Measurements from ENCODE around the gene GCLM. TPM values are rescaled to one million over a fixed set of nuclear protein-coding genes. Genes with fewer than 3 reads are reported as not detected.

Gene GCLM
- total RNA-seq, 1 donor from 2014 or later: 7.4 TPM

DNA sequence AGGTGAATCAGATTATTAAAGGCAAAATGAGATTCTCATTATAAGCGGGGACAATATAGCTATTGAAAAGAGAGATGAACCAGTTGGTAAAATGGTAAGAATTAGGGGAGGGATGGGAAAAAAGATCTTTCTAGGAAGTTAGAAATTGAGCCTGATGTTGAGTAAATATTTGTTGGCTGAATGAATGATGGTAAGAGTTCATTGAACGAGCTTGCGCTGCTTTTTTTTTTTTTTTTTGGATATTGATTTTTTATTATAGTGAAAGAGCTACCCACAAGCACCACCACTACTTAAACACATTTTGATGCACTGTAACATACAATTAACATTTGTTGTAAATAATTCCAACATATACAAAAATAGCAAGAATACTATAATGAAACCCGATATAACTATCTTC lies 1.1 kb upstream of the GCLM start:
- FAIRE-seq (no peak), DNase-seq (ENCODE audit: low read depth) (no peak)
- no peaks in the 10 kb centered on the region for H3K36me3 ChIP-seq (ENCODE audit: control insufficient read depth, insufficient read depth, low read length)
- TF ChIP-seq, protein P1, sequence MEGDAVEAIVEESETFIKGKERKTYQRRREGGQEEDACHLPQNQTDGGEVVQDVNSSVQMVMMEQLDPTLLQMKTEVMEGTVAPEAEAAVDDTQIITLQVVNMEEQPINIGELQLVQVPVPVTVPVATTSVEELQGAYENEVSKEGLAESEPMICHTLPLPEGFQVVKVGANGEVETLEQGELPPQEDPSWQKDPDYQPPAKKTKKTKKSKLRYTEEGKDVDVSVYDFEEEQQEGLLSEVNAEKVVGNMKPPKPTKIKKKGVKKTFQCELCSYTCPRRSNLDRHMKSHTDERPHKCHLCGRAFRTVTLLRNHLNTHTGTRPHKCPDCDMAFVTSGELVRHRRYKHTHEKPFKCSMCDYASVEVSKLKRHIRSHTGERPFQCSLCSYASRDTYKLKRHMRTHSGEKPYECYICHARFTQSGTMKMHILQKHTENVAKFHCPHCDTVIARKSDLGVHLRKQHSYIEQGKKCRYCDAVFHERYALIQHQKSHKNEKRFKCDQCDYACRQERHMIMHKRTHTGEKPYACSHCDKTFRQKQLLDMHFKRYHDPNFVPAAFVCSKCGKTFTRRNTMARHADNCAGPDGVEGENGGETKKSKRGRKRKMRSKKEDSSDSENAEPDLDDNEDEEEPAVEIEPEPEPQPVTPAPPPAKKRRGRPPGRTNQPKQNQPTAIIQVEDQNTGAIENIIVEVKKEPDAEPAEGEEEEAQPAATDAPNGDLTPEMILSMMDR (IDR thresholded peaks at IDR 0.05; ENCODE audit: insufficient read depth, low read length, severe bottlenecking): no peak
- no peaks in the 10 kb centered on the region for H3K27me3 ChIP-seq (ENCODE audit: control insufficient read depth, insufficient read depth, low read length)
- H3K4me3 ChIP-seq (ENCODE audit: low read depth, low read length): no peak overlapping the region

DNA sequence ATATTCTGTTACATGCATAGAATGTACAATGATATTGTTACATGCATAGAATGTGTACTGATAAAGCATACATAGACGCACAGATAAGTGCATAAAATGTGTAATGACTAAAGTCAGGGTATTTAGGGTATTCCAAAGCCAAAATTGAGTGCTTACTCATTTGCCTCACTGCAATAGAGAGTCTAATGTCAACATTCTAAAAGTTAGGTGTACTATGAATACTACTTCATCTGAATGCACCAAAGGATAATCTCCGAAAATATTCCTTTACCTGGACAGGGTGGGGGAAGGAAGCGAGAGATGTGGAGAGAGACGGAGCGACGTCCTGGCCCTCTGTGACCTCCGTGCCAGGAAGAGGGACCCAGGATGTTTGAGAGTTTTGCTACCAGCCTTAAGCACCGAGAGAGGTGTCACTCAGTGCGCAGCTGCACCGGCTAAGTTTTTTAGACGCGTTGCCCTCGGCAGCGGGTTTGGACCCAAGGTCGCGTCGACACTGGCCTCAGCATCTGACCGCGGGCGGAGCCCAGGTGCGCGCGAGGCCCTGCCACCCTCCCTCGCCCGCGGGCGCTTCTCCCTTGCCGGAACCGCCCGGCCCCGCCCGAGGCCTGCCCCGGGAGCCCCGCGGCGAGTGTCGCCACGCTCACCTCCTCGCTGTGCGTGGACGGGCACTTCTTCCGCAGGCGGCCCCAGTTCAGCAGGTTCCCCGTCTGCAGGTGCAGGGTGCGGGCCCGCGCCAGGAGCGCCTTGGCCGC lies 660 bp downstream of the GCLM start:
- no peaks in the 10 kb centered on the region for H3K36me3 ChIP-seq (ENCODE audit: control insufficient read depth, insufficient read depth, low read length)
- H3K27me3 ChIP-seq (ENCODE audit: control insufficient read depth, insufficient read depth, low read length): no peaks in the 10 kb centered on the region
- TF ChIP-seq, protein P1 (IDR thresholded peaks at IDR 0.05; ENCODE audit: insufficient read depth, low read length, severe bottlenecking): no peak
- H3K4me3 ChIP-seq (ENCODE audit: low read depth, low read length): peak overlapping the region; percentile 66
- no peak for DNase-seq (ENCODE audit: low read depth)
- no peak for FAIRE-seq

DNA sequence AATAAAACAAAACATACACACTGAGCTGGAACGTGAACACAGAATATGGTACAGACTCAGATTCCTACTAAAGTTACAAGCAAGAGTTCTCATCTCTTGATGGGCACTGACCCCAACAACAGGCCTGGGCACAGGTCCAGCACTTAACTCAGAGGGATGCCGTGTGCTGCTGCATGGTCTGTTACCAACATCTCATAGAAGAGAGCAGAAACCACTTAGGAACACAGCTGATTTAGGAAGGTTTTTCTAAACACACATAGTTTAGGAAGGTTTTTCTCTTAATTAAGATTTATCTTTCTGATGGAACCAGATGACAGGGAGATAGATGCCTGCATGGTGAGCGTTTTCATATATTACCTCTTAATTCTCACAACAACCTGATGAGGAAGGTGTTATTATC lies 1.5 kb downstream of the GCLM start:
- TF ChIP-seq, protein P1 (IDR thresholded peaks at IDR 0.05; ENCODE audit: insufficient read depth, low read length, severe bottlenecking): no peak
- Histone ChIP-seq H3K4me3 (ENCODE audit: low read depth, low read length) (peak overlapping the region; percentile 66), H3K36me3 (ENCODE audit: control insufficient read depth, insufficient read depth, low read length) (no peaks in the 10 kb centered on the region), H3K27me3 (ENCODE audit: control insufficient read depth, insufficient read depth, low read length) (no peaks in the 10 kb centered on the region)
- DNase-seq (ENCODE audit: low read depth) (peak; percentile 24), FAIRE-seq (no peak)

DNA sequence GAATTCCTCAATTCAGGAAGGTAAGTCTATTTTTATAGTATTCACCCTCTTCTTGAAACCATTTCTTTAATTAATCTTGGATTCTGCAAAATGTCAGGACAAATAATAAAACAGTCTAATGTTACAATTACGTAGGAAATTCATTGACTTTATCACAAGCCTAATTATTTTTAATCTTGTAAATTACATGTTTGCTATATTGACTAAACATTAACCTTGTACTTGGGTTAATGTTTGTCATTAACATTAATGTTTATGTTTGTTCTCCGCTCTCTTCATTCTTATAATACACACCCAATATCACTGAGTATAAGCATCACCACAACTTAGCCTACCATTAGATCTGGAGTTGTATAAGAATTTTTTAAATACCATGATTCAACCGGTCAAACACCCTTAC lies 2.8 kb downstream of the GCLM start:
- Histone ChIP-seq H3K27me3 (ENCODE audit: control insufficient read depth, insufficient read depth, low read length) (no peaks in the 10 kb centered on the region), H3K4me3 (ENCODE audit: low read depth, low read length) (no peak overlapping the region), H3K36me3 (ENCODE audit: control insufficient read depth, insufficient read depth, low read length) (no peaks in the 10 kb centered on the region)
- DNase-seq (ENCODE audit: low read depth) (no peak), FAIRE-seq (no peak)
- TF ChIP-seq, protein P1 (IDR thresholded peaks at IDR 0.05; ENCODE audit: insufficient read depth, low read length, severe bottlenecking): no peak

DNA sequence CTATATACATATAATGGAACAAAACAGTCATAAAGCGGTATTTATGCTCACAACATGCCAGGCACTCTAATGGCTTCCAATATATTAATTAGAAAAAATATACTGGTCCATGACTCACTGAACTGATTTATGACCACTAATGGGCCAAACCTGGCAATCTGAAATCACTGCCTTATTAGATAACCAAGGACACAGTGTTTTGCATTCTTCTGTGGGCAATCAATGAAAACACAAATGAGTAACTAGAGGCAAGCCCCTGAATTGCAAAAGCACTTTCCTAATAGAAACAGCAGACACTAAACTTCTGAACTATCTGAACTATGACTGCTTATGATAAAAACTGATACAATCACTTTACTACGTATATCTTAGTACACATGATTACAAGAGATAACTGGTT lies 3.5 kb downstream of the GCLM start:
- FAIRE-seq (no peak), DNase-seq (ENCODE audit: low read depth) (peak; percentile 43)
- Histone ChIP-seq H3K27me3 (ENCODE audit: control insufficient read depth, insufficient read depth, low read length) (no peaks in the 10 kb centered on the region), H3K4me3 (ENCODE audit: low read depth, low read length) (no peak overlapping the region), H3K36me3 (ENCODE audit: control insufficient read depth, insufficient read depth, low read length) (no peaks in the 10 kb centered on the region)
- TF ChIP-seq, protein P1 (IDR thresholded peaks at IDR 0.05; ENCODE audit: insufficient read depth, low read length, severe bottlenecking): no peak

DNA sequence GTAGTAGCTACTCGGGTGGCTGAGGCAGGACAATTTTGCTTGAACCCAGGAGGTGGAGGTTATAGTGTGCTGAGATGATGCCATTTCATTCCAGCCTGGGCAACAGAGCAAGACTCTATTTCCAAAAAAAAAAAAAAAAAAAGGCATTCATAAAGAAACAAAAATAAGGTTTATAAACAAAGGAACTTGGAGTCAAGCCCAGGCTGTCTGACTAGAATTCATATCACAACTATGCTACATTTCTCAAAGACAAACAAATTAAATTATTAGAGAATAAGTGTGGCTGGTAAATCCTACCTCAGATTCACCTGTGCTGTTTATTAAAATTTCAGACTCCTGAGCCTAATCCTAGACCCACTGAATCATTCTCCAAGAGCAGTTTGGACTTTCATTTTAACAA lies 4.2 kb downstream of the GCLM start:
- DNase-seq (ENCODE audit: low read depth): no peak

More for the DNA sequence above, 4.2 kb downstream of the GCLM start:
- no peak overlapping the region for H3K4me3 ChIP-seq (ENCODE audit: low read depth, low read length)
- H3K27me3 ChIP-seq (ENCODE audit: control insufficient read depth, insufficient read depth, low read length): no peaks in the 10 kb centered on the region
- H3K36me3 ChIP-seq (ENCODE audit: control insufficient read depth, insufficient read depth, low read length): no peaks in the 10 kb centered on the region
- TF ChIP-seq, protein P1 (IDR thresholded peaks at IDR 0.05; ENCODE audit: insufficient read depth, low read length, severe bottlenecking): no peak
- FAIRE-seq: no peak

Data from bronchial epithelial cell (primary cell).